Hepatocyte (in vitro differentiated cells): ENCODE data around the gene FKBP1B.

Source experiments
- CTCF ChIP-seq: fragments of 200-600 bp; sonication (generic); IDR thresholded peaks from 2 replicates; pipeline ENCODE4 v1.5.1; 2016; ENCODE audit warnings: antibody characterized with exemption, mild to moderate bottlenecking; ENCODE audit not compliant: poor library complexity
- EZH2phosphoT487 ChIP-seq: fragments of 200-600 bp; sonication (generic); IDR thresholded peaks from one replicate; pipeline ENCODE4 v1.6.1; 2018; ENCODE audit warnings: antibody characterized with exemption, mild to moderate bottlenecking, low read depth, moderate library complexity; ENCODE audit not compliant: unreplicated experiment, severe bottlenecking

- no peak for TF ChIP-seq CTCF
- no peak for TF ChIP-seq EZH2phosphoT487
These were observed 56.3 kb downstream of the FKBP1B start for GRCh38 chr2:24105816-24106215.
